ENCODE measurements around the gene PIGO.

Gene PIGO

GRCh38 chr9:35059438-35059837, 37.0 kb downstream of the PIGO start:
- no peaks in the 10 kb centered on the region for H3K27me3 Mint-ChIP-seq
- H3K9me3 Mint-ChIP-seq: no peaks in the 10 kb centered on the region
- H3K4me3 Mint-ChIP-seq: no peak overlapping the region
- H3K27ac Mint-ChIP-seq: no peak overlapping the region
- peaks cover 24% of the 10 kb centered on the region for H3K36me3 Mint-ChIP-seq
- no peaks in the 10 kb centered on the region for H3K4me1 Mint-ChIP-seq

DNA sequence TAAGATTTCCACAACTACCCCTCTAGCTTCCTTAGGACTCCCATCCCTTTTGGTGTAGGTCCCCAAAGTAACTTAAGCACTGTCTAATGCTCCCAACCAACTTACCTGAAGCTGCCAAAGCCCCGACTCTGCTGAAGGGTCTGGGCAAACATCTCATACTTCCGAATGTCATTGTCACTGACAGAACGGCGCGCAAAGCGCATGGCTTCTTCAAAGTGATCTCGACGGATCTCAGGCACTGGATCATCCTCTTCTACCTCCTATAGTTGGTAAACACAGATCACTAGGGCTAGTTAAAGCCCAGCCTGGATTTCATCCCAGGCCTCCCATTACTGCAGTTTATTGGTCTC, 39.1 kb downstream of the PIGO start:
- H3K27me3 Mint-ChIP-seq: no peaks in the 10 kb centered on the region
- H3K27ac Mint-ChIP-seq: peak overlapping the region; percentile 61
- H3K36me3 Mint-ChIP-seq: peaks cover 20% of the 10 kb centered on the region
- H3K4me1 Mint-ChIP-seq: no peaks in the 10 kb centered on the region
- no peak overlapping the region for H3K4me3 Mint-ChIP-seq
- no peaks in the 10 kb centered on the region for H3K9me3 Mint-ChIP-seq

GRCh38 chr9:35056571-35057270, 39.7 kb downstream of the PIGO start:
- Mint-ChIP-seq H3K27ac (peak overlapping the region; percentile 83), H3K4me1 (no peaks in the 10 kb centered on the region), H3K36me3 (peaks cover 20% of the 10 kb centered on the region), H3K4me3 (no peak overlapping the region), H3K27me3 (no peaks in the 10 kb centered on the region), H3K9me3 (no peaks in the 10 kb centered on the region)

DNA sequence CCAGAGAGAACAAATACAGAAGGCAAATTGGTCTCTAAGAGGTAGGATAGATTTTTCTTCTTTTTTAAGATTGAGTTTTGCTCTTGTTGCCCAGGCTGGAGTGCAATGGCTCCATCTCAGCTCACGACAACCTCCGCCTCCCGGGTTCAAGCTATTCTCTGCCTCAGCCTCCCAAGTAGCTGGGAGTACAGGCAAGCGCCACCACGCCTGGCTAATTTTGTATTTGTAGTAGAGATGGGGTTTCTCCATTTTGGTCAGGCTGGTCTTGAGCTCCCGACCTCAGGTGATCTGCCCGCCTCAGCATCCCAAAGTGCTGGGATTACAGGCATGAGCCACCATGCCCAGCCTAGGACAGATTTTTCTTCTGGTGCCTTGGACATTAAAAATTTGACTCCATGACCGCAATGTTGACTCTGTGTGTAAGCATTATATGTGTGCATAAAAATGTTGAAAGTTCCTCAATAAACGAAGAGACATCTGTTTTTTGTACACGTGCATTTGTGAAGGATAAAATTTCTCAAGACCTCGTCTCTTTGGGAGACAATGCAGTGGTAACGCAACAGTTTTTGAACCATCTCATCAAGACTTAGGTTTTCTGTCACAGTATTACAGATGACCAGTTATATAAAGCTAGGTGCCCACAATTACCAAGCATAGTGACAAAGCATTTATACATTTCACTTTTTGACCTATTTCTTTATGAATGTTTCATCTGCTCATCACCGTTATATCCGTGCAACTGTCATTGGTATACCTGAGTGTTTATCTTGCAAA, 41.3 kb downstream of the PIGO start:
- Mint-ChIP-seq H3K4me3 (no peak overlapping the region), H3K36me3 (peaks cover 21% of the 10 kb centered on the region), H3K27ac (no peak overlapping the region), H3K27me3 (no peaks in the 10 kb centered on the region), H3K9me3 (no peaks in the 10 kb centered on the region), H3K4me1 (peaks cover 5% of the 10 kb centered on the region)

- Mint-ChIP-seq H3K4me1 (peaks cover 5% of the 10 kb centered on the region), H3K4me3 (no peak overlapping the region), H3K36me3 (peaks cover 19% of the 10 kb centered on the region), H3K27ac (no peak overlapping the region), H3K27me3 (no peaks in the 10 kb centered on the region), H3K9me3 (no peaks in the 10 kb centered on the region)
Measured at GRCh38 chr9:35054185-35054835, 42.1 kb downstream of the PIGO start.

DNA sequence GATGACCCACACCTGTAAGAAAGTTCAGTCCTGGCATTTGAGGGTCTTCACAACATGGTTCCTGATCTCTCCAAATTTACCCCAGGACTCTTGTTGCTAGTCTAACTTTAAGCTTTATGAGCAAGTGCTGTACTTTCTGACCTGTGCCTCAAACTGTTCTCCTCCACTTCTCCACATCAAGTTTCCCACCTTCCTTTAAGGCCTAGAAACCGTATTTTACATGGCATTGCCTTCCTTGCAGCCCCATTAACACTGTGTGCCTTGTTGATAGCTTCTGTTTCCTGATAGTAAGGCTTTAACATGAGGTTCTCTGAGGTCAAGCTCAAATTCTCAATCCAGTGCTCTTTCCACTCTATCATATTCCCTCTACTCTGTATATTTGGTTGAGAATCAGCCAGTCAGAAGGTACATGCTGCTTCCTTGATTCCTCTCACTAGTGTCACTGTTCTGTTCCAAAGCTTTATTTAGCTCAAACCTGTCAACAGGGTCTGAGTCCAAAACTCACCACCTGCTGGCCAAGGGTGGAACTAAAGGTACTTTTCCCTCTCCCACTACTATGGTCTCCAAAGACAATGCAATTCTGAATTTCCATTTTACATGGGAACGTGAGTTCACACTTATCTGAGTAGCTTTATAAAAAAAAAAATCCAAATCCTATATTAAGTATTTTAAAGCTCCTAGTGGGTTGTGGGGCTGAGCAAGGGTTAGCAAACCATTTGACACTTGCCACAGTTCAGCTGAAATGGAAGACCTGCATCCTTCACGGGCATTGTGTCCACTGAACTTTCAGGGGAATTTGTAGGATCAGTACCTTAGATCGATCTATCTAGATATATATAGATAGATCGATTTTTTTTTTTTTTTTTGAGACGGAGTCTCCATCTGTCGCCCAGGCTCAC, 45.1 kb downstream of the PIGO start:
- Mint-ChIP-seq H3K27me3 (no peaks in the 10 kb centered on the region), H3K4me1 (peaks cover 5% of the 10 kb centered on the region), H3K4me3 (no peak overlapping the region), H3K27ac (no peak overlapping the region), H3K9me3 (no peaks in the 10 kb centered on the region), H3K36me3 (peaks cover 14% of the 10 kb centered on the region)

DNA sequence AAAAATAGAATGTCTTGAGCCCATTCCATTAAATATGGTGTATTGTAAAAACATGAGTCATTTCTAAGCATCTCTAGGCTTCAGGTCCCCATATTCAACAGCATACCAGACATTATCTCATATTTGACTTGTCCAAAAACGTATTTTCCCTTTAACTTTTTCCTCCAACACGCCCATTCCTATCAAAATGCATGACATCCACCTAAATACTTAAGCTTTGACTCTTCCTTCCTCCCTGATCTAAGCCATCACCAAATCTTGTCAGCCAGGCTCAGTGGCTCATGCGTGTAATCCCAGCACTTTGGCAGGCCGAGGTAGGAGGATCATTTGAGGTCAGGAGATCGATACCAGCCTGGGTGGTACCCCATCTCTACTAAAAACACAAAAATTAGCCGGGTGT, 47.9 kb downstream of the PIGO start:
- Mint-ChIP-seq H3K36me3 (peaks cover 18% of the 10 kb centered on the region), H3K27ac (no peak overlapping the region), H3K9me3 (no peaks in the 10 kb centered on the region), H3K4me3 (no peak overlapping the region), H3K27me3 (no peaks in the 10 kb centered on the region), H3K4me1 (peaks cover 5% of the 10 kb centered on the region)

GRCh38 chr9:35044071-35044470, 52.3 kb downstream of the PIGO start:
- Mint-ChIP-seq H3K36me3 (peaks cover 15% of the 10 kb centered on the region), H3K4me1 (no peaks in the 10 kb centered on the region)

GRCh38 chr9:35042891-35043545, 53.4 kb downstream of the PIGO start:
- peaks cover 8% of the 10 kb centered on the region for H3K36me3 Mint-ChIP-seq

More at GRCh38 chr9:35044071-35044470, 52.3 kb downstream of the PIGO start:
- H3K4me3 Mint-ChIP-seq: no peak overlapping the region
- no peaks in the 10 kb centered on the region for H3K27me3 Mint-ChIP-seq
- H3K27ac Mint-ChIP-seq: no peak overlapping the region
- H3K9me3 Mint-ChIP-seq: no peaks in the 10 kb centered on the region

DNA sequence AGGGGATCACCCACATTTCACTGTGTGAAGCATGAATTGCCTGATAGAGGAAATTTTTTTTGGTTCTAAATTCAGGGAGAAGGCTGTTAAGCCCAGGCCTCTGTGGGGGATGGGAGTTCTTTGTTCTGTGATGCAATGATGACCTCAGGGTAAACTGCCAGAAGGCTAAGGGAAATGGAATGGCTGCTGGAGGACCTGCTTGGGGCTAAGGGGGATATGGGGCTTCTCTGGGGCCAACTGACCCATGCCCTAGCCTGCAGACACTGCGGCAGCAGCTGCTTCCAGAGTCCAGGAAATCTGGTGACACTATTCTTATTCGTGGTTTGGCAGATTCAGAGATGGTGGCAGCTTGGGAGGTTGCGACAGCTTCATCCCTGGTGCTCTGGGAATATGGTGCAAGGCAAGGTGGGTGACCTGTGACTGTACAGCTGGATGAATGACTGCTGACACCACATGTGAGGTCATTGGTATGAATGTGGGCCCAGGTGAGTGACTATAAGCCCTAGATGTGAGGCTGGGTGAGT, 54.2 kb downstream of the PIGO start:
- Mint-ChIP-seq H3K9me3 (no peaks in the 10 kb centered on the region), H3K4me1 (no peaks in the 10 kb centered on the region), H3K36me3 (peaks cover 8% of the 10 kb centered on the region), H3K27ac (no peak overlapping the region), H3K27me3 (no peaks in the 10 kb centered on the region), H3K4me3 (no peak overlapping the region)

More at GRCh38 chr9:35042891-35043545, 53.4 kb downstream of the PIGO start:
- Mint-ChIP-seq H3K4me3 (no peak overlapping the region), H3K27ac (no peak overlapping the region), H3K27me3 (no peaks in the 10 kb centered on the region), H3K9me3 (no peaks in the 10 kb centered on the region), H3K4me1 (no peaks in the 10 kb centered on the region)

Data from activated naive CD4-positive, alpha-beta T cell treated with anti-CD3 and anti-CD28 coated beads, Interleukin-2, amount 50 U/mL, for 24 hours (primary cell).